ENCODE measurements around the gene KRTAP6-1.

DNA sequence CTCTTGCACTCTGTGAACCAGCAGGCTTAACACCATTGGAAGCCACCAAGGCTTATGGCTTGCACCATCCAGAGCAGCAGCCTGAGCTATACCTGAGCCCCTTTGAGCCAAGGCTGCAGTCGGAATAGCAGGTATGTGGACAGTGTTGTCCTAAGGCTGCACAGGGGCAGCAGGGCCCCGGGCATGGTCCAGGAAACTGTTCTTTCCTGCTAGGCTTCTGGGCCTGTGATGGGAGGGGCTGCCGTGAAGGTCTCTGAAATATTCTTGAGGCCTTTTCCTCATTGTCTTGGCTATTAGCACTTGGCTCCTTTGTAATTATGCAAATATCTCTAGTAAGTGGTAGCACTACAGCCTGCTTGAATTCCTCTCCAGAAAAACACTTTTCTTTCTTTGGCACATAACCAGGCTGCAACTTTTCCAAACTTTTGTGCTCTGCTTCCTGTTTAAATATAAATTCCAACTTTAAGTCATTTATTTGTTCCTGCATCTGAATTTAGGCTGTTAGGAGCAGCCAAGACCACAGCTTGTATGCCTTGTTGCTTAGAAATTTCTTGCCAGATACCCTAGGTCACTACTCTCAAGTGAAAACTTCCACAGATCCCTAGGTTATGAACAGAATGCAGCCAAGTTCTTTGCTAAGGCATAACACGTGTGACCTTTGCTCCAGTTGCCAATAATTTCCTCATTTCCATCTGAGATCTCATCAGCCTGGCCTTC is 11.9 kb upstream of the KRTAP6-1 start:
- TF ChIP-seq, protein P1, sequence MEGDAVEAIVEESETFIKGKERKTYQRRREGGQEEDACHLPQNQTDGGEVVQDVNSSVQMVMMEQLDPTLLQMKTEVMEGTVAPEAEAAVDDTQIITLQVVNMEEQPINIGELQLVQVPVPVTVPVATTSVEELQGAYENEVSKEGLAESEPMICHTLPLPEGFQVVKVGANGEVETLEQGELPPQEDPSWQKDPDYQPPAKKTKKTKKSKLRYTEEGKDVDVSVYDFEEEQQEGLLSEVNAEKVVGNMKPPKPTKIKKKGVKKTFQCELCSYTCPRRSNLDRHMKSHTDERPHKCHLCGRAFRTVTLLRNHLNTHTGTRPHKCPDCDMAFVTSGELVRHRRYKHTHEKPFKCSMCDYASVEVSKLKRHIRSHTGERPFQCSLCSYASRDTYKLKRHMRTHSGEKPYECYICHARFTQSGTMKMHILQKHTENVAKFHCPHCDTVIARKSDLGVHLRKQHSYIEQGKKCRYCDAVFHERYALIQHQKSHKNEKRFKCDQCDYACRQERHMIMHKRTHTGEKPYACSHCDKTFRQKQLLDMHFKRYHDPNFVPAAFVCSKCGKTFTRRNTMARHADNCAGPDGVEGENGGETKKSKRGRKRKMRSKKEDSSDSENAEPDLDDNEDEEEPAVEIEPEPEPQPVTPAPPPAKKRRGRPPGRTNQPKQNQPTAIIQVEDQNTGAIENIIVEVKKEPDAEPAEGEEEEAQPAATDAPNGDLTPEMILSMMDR (IDR thresholded peaks at IDR 0.05; ENCODE audit: poor library complexity): no peak
- TF ChIP-seq EZH2 (IDR thresholded peaks at IDR 0.05; ENCODE audit: borderline replicate concordance): no peak
- no peak for TF ChIP-seq EZH2phosphoT487 (IDR thresholded peaks at IDR 0.05; ENCODE audit: low read depth, severe bottlenecking, unreplicated experiment)

All from hepatocyte (in vitro differentiated cells).